ENCODE data around the gene DARS2.

DARS2 gene

GRCh38 chr1:173888749-173889148 lies 64.3 kb downstream of the DARS2 start:
- no peak for DNase-seq

DNA sequence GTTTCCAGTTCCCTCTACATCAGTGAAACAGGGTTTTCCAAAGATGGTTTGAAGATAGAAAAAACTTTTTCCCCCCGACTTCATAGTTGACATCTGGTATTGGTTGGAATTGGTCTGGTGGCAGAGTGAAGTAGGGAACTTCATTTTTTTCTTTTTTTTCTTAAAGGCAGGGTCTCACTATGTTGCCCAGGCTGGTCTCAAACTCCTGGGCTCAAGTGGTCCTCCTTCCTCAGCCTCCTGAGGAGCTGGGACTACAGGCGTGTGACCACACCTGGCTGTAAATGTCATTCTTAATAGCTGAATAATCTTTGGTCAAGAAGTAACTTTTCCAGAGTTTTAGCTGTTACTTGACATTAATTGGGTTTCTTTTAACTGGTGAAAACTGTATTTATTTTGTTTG lies 65.4 kb downstream of the DARS2 start:
- no peak for DNase-seq

DNA sequence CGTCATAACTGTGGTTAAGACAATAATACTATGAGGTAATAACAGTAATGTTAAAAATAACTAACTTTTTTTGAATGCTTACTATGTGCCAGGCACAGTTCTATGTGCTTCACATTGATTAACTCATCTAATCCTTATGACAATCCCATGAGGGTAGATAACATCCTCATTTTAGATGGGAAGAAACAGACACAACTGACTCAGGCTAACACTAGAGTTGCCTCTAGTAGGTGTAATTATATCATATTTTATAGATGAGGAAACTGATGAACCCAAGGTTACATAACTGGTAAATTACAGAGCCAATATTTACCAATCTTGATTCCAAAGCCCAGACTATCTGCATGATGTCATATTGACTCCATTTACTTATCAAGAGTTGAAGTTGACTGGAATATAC lies 69.1 kb downstream of the DARS2 start:
- no peak for DNase-seq

DNA sequence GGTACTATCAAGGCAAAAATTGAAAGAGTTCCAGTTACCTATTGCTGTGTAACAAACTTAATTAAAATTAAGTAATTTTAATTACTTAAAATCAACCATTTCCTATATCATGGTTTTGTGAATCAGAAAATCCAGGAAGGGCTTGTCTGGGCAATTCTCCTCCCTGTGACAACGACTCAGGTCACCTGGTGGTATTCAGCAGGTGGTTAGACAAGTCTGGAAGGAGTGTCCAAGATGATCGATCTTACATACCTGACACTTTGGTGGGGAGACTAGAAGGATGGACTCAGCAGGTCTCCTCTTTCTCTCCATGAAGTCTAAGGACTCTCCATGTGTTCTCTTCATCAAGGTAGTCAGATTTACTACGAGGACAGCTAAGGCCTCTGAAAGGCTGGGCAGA lies 69.7 kb downstream of the DARS2 start:
- DNase-seq, result no peak

DNA sequence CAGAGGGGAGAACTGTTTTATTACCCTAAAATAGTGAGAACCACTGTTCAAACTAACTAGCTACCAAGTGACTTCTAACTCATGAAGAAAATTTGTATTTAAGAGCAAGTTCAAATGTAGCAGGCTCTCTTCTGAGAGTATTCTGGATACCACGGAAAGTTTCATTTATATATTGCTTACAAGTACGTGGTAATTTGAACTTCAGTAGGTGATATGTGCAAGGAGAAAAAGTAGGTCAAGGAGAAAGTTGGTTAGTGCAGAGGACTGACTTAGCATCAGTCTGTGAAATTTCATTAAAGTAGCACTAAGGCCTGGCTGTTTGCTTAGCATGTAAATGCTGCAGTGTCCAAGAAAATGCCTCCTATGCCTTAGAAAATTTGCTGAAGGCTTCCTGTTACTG lies 76.0 kb downstream of the DARS2 start:
- DNase-seq, result no peak

DNA sequence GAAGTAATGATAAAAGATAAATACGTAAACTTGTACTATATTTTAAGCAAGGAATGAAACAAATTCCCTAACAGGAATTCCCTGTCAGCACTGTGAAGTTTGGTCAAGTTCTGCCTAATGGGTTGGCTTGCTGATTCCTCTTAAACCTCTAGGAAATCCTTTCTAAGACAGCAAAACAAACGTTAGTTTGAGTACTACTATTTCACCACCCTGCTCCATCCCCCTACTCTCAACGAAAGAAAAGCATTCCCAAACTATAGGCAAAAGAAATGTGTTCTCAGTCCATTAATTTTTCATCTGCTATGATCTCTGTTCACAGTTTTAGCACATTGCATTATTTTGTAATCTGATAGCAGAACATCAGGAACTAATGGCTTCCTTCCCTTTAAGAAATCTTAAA lies 76.5 kb downstream of the DARS2 start:
- DNase-seq, result no peak

DNA sequence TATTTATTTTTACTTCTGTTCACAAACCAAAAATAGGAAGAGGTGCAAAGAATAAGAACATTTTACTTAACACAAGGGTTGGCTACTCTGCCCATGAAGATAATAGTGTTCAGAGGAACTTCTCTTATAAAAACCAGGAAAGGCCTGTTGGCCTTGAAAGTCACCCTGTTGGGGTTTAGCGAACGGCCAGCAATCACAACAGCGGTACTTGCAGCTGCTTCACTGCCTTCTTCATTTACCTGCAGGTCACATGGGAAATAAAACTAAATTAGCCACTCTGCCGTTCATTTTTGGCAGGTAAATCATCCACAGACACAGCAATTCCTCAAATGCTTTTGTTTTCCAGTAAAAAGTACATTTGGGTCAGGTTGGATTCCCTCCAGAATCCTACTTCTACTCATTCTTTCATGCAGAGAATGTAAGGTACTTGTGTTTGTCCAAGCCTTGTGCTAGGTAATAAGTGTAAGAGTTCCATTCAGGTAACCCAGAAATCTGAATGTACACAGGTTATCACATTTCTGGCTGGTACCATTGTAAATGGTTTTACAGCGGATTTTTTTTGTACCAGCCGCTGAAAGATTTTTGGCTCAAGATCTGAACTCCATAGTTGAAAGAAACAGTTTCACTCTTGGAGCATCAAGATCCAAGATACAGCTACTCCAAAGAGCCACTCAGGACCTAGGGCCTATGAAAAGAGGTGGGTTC lies 79.5 kb downstream of the DARS2 start:
- DNase-seq, result no peak

All from bone marrow (tissue), 2 donors.